SHP77 treated with DMSO at 0.1 percent for 48 hours (cell line): ENCODE measurements around the gene RHOV.
"Not testable (repeated sequence)": the region's sequence is repeated elsewhere in the genome, so short reads cannot be mapped to it uniquely, and the experiment has no call there.

Experiments
- DNase-seq: peaks from one replicate; lab custom pipeline; 2025; lab: John Stamatoyannopoulos, UW

The RHOV gene

GRCh38 chr15:40872791-40873693 is 992 bp downstream of the RHOV start:
- no peak for DNase-seq

GRCh38 chr15:40871749-40872617 is 2.1 kb downstream of the RHOV start:
- no peak for DNase-seq

DNA sequence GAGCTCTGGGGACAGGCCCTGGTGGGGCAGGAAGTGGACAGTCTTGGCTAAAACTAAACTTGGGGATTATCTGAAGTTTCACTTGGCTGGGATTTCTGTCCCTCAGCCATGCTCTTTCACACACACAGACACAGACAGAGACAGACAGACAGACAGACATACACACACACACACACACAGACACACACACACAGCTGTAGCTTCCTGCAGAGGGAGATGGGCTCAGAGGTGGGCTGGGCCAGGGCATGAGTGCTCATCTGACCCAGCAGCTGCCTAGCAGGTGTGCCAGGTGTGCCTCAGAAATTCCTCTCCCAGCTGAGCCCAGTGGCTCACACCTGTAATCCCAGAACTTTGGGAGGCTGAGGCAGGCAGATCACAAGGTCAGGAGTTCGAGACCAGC is 3.3 kb downstream of the RHOV start:
- no peak for DNase-seq

DNA sequence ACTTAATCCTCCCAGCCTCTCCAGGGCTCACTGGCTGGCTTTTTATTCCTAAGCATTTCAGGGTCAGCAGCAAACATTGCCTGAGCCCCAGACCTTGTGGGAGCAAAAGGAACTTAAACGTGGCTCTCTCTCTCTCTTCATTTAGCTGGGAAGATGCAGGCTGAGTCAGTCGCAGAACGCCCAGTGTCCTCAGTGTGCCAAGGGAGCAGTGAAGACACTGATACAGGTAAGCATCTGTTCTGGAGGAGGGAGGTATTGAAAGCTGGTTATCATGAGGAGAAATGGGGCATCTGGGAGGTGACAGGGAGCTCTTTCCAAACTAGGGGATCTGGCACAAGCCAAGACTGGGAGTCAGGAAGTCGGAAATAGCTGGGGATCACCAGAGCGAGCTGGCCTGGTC is 4.3 kb downstream of the RHOV start:
- DNase-seq, result no peak

DNA sequence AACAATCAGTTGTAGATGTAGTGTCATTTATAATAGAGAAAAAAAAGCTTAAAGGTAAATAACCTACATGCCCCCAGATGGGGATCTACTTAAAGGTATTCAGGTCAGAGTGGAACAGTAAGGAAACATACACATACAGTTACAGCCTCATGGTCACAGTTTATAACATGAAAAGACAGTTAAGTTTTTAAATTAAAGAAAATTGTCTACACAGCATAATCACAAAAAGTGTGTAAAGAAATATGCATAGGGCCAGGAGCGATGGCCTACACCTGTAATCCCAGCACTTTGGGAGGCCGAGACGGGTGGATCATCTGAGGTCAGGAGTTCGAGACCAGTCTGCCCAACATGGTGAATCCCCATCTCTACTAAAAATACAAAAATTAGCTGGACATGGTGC is 6.8 kb downstream of the RHOV start:
- no peak for DNase-seq

GRCh38 chr15:40863660-40864270 is 10.3 kb downstream of the RHOV start:
- no peak for DNase-seq

- not testable (repeated sequence) for DNase-seq
Observed at GRCh38 chr15:40861147-40861546, 12.9 kb downstream of the RHOV start.

- DNase-seq, result peak; percentile 64
Observed at GRCh38 chr15:40859206-40859851, 14.7 kb downstream of the RHOV start.

GRCh38 chr15:40858706-40859105 is 15.3 kb downstream of the RHOV start:
- DNase-seq, result no peak

GRCh38 chr15:40857601-40858341 is 16.3 kb downstream of the RHOV start:
- DNase-seq, result peak; percentile 10

DNA sequence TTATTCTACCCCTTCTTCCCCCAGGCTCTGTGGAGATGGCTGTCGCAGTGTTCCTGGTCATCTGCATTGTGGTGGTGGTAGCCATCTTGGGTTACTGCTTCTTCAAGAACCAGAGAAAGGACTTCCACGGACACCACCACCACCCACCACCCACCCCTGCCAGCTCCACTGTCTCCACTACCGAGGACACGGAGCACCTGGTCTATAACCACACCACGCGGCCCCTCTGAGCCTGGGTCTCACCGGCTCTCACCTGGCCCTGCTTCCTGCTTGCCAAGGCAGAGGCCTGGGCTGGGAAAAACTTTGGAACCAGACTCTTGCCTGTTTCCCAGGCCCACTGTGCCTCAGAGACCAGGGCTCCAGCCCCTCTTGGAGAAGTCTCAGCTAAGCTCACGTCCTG is 17.3 kb downstream of the RHOV start:
- no peak for DNase-seq

- DNase-seq, result no peak
Observed at GRCh38 chr15:40855706-40856234, 18.3 kb downstream of the RHOV start.

DNA sequence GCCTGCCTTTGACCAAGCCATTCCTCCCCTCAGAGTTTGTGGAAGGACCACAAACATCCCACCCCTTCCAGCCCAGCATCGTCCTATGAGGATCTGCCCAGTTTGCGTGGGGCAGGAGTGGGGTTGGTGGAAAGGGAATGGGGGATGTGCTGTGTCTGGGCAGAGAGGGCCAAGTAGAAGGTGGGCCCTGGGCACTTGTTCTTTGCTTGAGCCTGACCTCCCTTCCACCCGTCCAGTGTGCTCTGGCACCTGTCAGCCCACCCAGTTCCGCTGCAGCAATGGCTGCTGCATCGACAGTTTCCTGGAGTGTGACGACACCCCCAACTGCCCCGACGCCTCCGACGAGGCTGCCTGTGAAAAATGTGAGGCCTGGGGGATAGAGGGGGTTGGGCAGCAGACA is 19.9 kb downstream of the RHOV start:
- DNase-seq, result no peak

DNA sequence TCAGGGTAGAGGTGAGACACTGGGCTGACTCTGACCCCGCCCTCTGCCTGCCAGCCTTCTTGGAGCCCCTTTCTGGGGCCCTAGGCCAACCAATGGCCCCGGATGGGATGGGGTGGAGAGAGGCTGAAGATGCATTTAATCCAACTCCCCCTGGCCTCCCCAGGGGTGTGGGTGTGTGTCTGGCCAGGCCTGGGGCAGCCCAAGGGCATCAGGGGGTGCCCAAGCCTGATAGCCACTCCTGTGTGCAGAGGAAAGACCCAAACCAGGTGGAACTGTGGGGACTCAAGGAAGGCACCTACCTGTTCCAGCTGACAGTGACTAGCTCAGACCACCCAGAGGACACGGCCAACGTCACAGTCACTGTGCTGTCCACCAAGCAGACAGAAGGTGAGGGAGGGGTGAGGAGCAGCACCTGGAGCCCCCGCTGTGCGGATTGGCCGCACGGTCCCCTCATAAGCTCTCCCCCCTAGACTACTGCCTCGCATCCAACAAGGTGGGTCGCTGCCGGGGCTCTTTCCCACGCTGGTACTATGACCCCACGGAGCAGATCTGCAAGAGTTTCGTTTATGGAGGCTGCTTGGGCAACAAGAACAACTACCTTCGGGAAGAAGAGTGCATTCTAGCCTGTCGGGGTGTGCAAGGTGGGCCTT is 20.7 kb downstream of the RHOV start:
- DNase-seq, result no peak

DNA sequence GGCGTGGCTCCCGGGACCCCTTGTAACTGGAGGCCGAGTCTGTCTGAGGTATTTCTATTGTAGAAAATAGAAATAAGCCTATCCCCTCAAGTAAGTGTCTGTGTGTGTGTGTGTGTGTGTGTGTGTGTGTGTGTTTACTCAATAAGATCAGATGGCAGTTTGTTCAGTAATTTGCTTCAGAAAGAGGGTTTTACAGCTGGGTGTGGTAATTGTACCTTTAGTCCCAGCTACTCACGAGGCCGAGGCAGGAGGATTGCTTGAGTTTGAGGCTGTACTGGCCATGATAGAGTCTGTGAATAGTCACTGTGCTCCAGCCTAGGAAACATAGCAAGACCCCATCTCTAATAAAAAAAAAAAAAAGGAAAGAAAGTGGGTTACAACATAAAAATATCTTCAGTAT is 21.5 kb downstream of the RHOV start:
- DNase-seq, result no peak

- no peak for DNase-seq
Observed at GRCh38 chr15:40850576-40851112, 23.4 kb downstream of the RHOV start.

GRCh38 chr15:40847223-40847961 is 26.6 kb downstream of the RHOV start:
- peak; percentile 15 for DNase-seq

DNA sequence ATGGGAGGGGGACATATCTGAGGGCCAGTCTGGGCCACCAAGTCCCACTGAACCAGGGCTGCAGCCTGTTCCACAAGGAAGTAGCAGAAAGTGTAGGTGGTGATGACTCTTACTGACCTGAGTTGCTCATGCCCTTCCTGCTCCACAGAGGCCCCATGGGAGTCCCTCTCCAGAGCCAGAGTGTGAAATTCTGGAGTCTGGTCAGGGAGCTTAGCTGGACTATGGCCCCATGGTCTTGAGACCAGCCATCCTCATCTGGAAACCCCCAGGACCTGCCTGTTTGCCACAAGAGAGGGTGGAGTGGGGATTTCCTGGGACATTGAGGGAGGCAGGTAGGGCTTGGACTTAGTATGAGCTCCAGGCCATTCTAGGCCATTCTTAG is 27.2 kb downstream of the RHOV start:
- no peak for DNase-seq

GRCh38 chr15:40845511-40846284 is 28.3 kb downstream of the RHOV start:
- no peak for DNase-seq
